Mesothelial cell of epicardium (in vitro differentiated cells): Measurements from ENCODE around the gene MAPK9. TPM values are rescaled to one million over a fixed set of nuclear protein-coding genes. Genes with fewer than 3 reads are reported as not detected.

Experiments used
- DNase-seq, 2 experiments: peaks; one replicate each; pipeline ENCODE4 v3.0.0; 2021; ENCODE audit warnings: low spot score in 2 of 2; ENCODE audit not compliant: unreplicated experiment in 2 of 2
- H3K27ac Mint-ChIP-seq: 2 replicates; pipeline ENCODE4 v1.8.0; 2021; ENCODE audit warnings: mixed read lengths
- H3K27me3 Mint-ChIP-seq: 2 replicates; pipeline ENCODE4 v1.8.0; 2021; ENCODE audit warnings: low read depth, mixed read lengths
- H3K36me3 Mint-ChIP-seq: 2 replicates; pipeline ENCODE4 v1.8.0; 2021; ENCODE audit warnings: mixed read lengths
- H3K4me1 Mint-ChIP-seq: 2 replicates; pipeline ENCODE4 v1.8.0; 2021; ENCODE audit warnings: mixed read lengths
- H3K4me3 Mint-ChIP-seq: 2 replicates; pipeline ENCODE4 v1.8.0; 2021; ENCODE audit warnings: mild to moderate bottlenecking, moderate library complexity, mixed read lengths
- H3K9me3 Mint-ChIP-seq: 2 replicates; pipeline ENCODE4 v1.8.0; 2021; ENCODE audit warnings: mixed read lengths
- CTCF ChIP-seq: fragments of 200-600 bp; sonication (generic); IDR thresholded peaks from one replicate; pipeline ENCODE4 v1.5.0; 2021; ENCODE audit warnings: antibody characterized with exemption; ENCODE audit not compliant: unreplicated experiment
- total RNA-seq: library from RNA; stranded (reverse); gene quantifications from 3 replicates; pipeline ENCODE4 v1.2.1, GENCODE V29; 2021

MAPK9 gene
- total RNA-seq, 1 donor from 2014 or later, result 35.7 TPM

- TF ChIP-seq CTCF, result no peak
- H3K9me3 Mint-ChIP-seq, result no peaks in the 10 kb centered on the region
- no peak for DNase-seq
These were observed 32.2 kb upstream of the MAPK9 start for GRCh38 chr5:180323941-180324600.

GRCh38 chr5:180323160-180323559 is 31.3 kb upstream of the MAPK9 start:
- TF ChIP-seq CTCF, result no peak
- Mint-ChIP-seq H3K27me3 (no peaks in the 10 kb centered on the region), H3K36me3 (no peaks in the 10 kb centered on the region), H3K27ac (no peak overlapping the region), H3K4me3 (no peak overlapping the region), H3K9me3 (no peaks in the 10 kb centered on the region), H3K4me1 (peaks cover 2% of the 10 kb centered on the region)
- no peak for DNase-seq

More at GRCh38 chr5:180323941-180324600, 32.2 kb upstream of the MAPK9 start:
- no peaks in the 10 kb centered on the region for H3K36me3 Mint-ChIP-seq
- no peak overlapping the region for H3K27ac Mint-ChIP-seq
- peaks cover 2% of the 10 kb centered on the region for H3K4me1 Mint-ChIP-seq
- H3K27me3 Mint-ChIP-seq, result no peaks in the 10 kb centered on the region
- H3K4me3 Mint-ChIP-seq, result no peak overlapping the region

- Mint-ChIP-seq H3K27me3 (no peaks in the 10 kb centered on the region), H3K36me3 (no peaks in the 10 kb centered on the region), H3K27ac (no peak overlapping the region), H3K4me3 (no peak overlapping the region), H3K9me3 (no peaks in the 10 kb centered on the region), H3K4me1 (no peaks in the 10 kb centered on the region)
- no peak for DNase-seq
- no peak for TF ChIP-seq CTCF
These were observed 26.7 kb upstream of the MAPK9 start for GRCh38 chr5:180318456-180319089.

- Mint-ChIP-seq H3K4me1 (no peaks in the 10 kb centered on the region), H3K9me3 (no peaks in the 10 kb centered on the region), H3K27me3 (no peaks in the 10 kb centered on the region), H3K36me3 (peaks cover 1% of the 10 kb centered on the region), H3K27ac (no peak overlapping the region), H3K4me3 (no peak overlapping the region)
- no peak for TF ChIP-seq CTCF
- no peak for DNase-seq
These were observed 24.7 kb upstream of the MAPK9 start for GRCh38 chr5:180316586-180316985.

- Mint-ChIP-seq H3K4me3 (no peak overlapping the region), H3K36me3 (peaks cover 4% of the 10 kb centered on the region), H3K4me1 (no peaks in the 10 kb centered on the region), H3K27me3 (no peaks in the 10 kb centered on the region), H3K27ac (no peak overlapping the region), H3K9me3 (no peaks in the 10 kb centered on the region)
- DNase-seq, result peak in 1 of 2 experiments; percentile 75
- TF ChIP-seq CTCF, result peak; percentile 86
These were observed 23.9 kb upstream of the MAPK9 start for GRCh38 chr5:180315762-180316212.
